ENCODE data around the gene DNAL1. TPM values are rescaled to one million over a fixed set of nuclear protein-coding genes. Genes with fewer than 3 reads are reported as not detected.

Gene DNAL1
- total and polyA plus RNA-seq, 2 of the 13 experiments (the other 11 are each of a cell fraction or from before 2014, with no cell fraction given), result 1.4 to 13.3 TPM

DNA sequence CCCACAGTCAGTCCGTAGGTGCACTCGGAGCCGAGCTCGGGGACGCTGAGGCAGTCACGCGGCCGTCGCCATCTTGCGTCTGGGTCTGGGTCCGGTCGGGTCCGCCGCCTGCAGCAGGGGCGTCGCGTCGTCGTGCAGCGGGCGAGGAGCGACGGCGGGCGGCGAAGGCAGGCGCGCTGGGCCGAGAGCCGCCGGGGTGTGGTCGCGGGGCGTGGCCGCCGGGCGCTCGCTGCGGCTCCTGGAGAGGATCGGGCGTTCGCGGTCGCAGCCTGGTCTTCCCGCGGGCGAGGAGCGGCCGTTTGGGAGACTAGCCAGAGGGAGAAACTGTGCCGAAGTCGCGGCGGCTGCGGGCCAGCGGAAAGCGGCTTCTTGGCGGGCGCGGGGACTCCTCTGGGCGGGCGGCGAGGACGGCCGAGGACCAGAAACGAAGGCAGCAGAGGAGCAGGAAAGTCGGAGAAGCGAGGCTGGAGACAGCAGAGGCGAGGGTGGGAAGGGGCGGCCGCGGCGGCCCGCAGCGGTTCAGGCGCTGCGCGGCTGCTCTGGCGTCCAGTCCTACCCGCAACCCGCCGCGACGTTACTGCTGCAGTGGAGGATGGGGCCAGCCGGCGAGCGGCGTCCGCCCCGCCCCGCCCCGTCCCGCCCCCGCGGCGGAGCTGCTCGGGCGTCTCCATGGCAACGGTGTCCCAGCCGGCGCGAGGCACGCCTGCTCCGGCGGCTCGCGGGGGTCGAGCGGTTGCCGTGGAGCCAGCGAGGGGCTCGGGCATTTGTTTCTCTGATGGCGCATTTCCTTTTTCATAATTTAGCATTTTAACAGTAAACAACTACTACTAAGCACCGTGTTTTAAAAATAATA lies 69.2 kb downstream of the DNAL1 start, which contains the start of gene PNMA1 (continued):
- TF ChIP-seq ZNF577 (CRISPR knock-in tag; IDR thresholded peaks at IDR 0.05; ENCODE audit: borderline replicate concordance, low read depth) (no peak), CHCHD3 (CRISPR knock-in tag; IDR thresholded peaks at IDR 0.05) (no peak), ZFP82 (CRISPR knock-in tag; IDR thresholded peaks at IDR 0.05; ENCODE audit: borderline replicate concordance) (peak; percentile 89; the same call in 1 of the 2 replicates), JUNB (CRISPR knock-in tag; IDR thresholded peaks at IDR 0.05; ENCODE audit: borderline replicate concordance) (no peak), PLSCR1 (CRISPR knock-in tag; IDR thresholded peaks at IDR 0.05; ENCODE audit: borderline replicate concordance) (no peak), ELK4 (CRISPR knock-in tag; IDR thresholded peaks at IDR 0.05; ENCODE audit: borderline replicate concordance) (no peak), ZMYM3 (CRISPR knock-in tag; IDR thresholded peaks at IDR 0.05) (0 out of 2 replicates have a peak, but pooled peaks have one; percentile 21), NR2F2 (IDR thresholded peaks at IDR 0.05; ENCODE audit: borderline replicate concordance, low read depth) (no peak), HHEX (CRISPR knock-in tag; IDR thresholded peaks at IDR 0.05) (no peak), ZNF761 (CRISPR knock-in tag; conservative IDR thresholded peaks at IDR 0.05) (peak; percentile 56; the same call in 1 of the 2 replicates), CERS6 (CRISPR knock-in tag; IDR thresholded peaks at IDR 0.05) (no peak), SAFB2 (CRISPR knock-in tag; IDR thresholded peaks at IDR 0.05; ENCODE audit: borderline replicate concordance, low read depth) (peak; percentile 62), ZNF333 (CRISPR knock-in tag; IDR thresholded peaks at IDR 0.05; ENCODE audit: borderline replicate concordance) (no peak; the same call in 1 of the 2 replicates), ZC3H4 (CRISPR knock-in tag; IDR thresholded peaks at IDR 0.05; ENCODE audit: borderline replicate concordance) (no peak), TGIF2 (CRISPR knock-in tag; IDR thresholded peaks at IDR 0.05) (0 out of 2 replicates have a peak, but pooled peaks have one; percentile 36)
- TF ChIP-seq, protein P1, sequence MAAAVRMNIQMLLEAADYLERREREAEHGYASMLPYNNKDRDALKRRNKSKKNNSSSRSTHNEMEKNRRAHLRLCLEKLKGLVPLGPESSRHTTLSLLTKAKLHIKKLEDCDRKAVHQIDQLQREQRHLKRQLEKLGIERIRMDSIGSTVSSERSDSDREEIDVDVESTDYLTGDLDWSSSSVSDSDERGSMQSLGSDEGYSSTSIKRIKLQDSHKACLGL (CRISPR knock-in tag; IDR thresholded peaks at IDR 0.05), result peak; percentile 59; the same call in 1 of the 2 replicates
- TF ChIP-seq, protein P2, sequence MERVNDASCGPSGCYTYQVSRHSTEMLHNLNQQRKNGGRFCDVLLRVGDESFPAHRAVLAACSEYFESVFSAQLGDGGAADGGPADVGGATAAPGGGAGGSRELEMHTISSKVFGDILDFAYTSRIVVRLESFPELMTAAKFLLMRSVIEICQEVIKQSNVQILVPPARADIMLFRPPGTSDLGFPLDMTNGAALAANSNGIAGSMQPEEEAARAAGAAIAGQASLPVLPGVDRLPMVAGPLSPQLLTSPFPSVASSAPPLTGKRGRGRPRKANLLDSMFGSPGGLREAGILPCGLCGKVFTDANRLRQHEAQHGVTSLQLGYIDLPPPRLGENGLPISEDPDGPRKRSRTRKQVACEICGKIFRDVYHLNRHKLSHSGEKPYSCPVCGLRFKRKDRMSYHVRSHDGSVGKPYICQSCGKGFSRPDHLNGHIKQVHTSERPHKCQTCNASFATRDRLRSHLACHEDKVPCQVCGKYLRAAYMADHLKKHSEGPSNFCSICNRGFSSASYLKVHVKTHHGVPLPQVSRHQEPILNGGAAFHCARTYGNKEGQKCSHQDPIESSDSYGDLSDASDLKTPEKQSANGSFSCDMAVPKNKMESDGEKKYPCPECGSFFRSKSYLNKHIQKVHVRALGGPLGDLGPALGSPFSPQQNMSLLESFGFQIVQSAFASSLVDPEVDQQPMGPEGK (CRISPR knock-in tag; IDR thresholded peaks at IDR 0.05), result peak; percentile 71
- TF ChIP-seq, protein P3, sequence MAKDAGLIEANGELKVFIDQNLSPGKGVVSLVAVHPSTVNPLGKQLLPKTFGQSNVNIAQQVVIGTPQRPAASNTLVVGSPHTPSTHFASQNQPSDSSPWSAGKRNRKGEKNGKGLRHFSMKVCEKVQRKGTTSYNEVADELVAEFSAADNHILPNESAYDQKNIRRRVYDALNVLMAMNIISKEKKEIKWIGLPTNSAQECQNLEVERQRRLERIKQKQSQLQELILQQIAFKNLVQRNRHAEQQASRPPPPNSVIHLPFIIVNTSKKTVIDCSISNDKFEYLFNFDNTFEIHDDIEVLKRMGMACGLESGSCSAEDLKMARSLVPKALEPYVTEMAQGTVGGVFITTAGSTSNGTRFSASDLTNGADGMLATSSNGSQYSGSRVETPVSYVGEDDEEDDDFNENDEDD (CRISPR knock-in tag; IDR thresholded peaks at IDR 0.05; ENCODE audit: borderline replicate concordance), result peak; percentile 83; the same call in 1 of the 2 replicates

All from HepG2 (cell line).